HepG2 (cell line): ENCODE measurements around the gene HECTD1.

Source experiments
- TF ChIP-seq, protein P1 (sequence below): sonication (generic); formaldehyde crosslinking; IDR thresholded peaks from 2 replicates; pipeline ENCODE4 v1.5.0; 2020; ENCODE audit warnings: mild to moderate bottlenecking, missing genetic modification reagents, moderate library complexity
- TF ChIP-seq, protein P2 (sequence below): sonication (generic); formaldehyde crosslinking; IDR thresholded peaks from 2 replicates; pipeline ENCODE4 v1.4.0; 2020; ENCODE audit warnings: low read depth, mild to moderate bottlenecking, missing genetic modification reagents

DNA sequence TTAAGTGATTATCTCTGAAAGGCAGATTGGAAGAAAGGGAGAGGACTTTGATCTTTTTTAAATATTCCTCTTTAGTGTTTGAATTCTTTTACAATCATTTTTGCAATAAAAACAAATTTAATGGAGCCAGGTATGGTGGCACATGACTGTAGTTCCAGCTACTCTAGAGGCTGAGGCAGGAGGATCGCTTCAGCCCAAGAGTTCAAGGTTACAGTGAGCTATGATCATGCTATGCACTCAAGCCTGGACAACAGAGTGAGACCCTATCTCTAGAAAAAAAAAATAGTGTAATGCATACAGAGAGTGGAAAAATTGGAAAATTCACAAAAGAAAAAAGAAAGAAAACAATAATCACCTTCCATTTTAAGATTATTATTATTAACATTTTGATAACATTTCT is 15.2 kb upstream of the HECTD1 start:
- TF ChIP-seq, protein P1, sequence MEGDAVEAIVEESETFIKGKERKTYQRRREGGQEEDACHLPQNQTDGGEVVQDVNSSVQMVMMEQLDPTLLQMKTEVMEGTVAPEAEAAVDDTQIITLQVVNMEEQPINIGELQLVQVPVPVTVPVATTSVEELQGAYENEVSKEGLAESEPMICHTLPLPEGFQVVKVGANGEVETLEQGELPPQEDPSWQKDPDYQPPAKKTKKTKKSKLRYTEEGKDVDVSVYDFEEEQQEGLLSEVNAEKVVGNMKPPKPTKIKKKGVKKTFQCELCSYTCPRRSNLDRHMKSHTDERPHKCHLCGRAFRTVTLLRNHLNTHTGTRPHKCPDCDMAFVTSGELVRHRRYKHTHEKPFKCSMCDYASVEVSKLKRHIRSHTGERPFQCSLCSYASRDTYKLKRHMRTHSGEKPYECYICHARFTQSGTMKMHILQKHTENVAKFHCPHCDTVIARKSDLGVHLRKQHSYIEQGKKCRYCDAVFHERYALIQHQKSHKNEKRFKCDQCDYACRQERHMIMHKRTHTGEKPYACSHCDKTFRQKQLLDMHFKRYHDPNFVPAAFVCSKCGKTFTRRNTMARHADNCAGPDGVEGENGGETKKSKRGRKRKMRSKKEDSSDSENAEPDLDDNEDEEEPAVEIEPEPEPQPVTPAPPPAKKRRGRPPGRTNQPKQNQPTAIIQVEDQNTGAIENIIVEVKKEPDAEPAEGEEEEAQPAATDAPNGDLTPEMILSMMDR, result no peak
- TF ChIP-seq, protein P2, sequence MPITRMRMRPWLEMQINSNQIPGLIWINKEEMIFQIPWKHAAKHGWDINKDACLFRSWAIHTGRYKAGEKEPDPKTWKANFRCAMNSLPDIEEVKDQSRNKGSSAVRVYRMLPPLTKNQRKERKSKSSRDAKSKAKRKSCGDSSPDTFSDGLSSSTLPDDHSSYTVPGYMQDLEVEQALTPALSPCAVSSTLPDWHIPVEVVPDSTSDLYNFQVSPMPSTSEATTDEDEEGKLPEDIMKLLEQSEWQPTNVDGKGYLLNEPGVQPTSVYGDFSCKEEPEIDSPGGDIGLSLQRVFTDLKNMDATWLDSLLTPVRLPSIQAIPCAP (CRISPR knock-in tag), result no peak
